ENCODE measurements around the gene CPSF7. TPM values are rescaled to one million over a fixed set of nuclear protein-coding genes. Genes with fewer than 3 reads are reported as not detected.

Gene CPSF7
- polyA plus RNA-seq, 1 of the 3 experiments (the other 2 are of a cell fraction), result 44.0 TPM

GRCh38 chr11:61380884-61381283 is 48.9 kb downstream of the CPSF7 start (continued):
- TF ChIP-seq MAX (IDR thresholded peaks at IDR 0.05; ENCODE audit: low read depth) (no peak), NRF1 (IDR thresholded peaks at IDR 0.05; ENCODE audit: low read depth, low read length) (no peak), GATA2 (CRISPR knock-in tag; IDR thresholded peaks at IDR 0.05) (no peak), MXI1 (IDR thresholded peaks at IDR 0.05; ENCODE audit: low read depth, low read length) (no peak)

GRCh38 chr11:61378713-61379313 is 51.0 kb downstream of the CPSF7 start:
- CTCF ChIA-PET, result no interaction called here
- no peaks in the 10 kb centered on the region for H3K9me2 ChIP-seq
- TF ChIP-seq JUND (IDR thresholded peaks at IDR 0.05) (peak; percentile 54), TCF12 (IDR thresholded peaks at IDR 0.05) (0 out of 2 replicates have a peak, but pooled peaks have one; percentile 18), FOSL2 (IDR thresholded peaks at IDR 0.05; ENCODE audit: borderline replicate concordance, low read depth) (peak; percentile 63), CHD2 (IDR thresholded peaks at IDR 0.05; ENCODE audit: low read length, partially characterized antibody) (no peak), MAX (IDR thresholded peaks at IDR 0.05; ENCODE audit: low read depth) (no peak)

GRCh38 chr11:61377461-61378160 is 52.2 kb downstream of the CPSF7 start:
- no peak overlapping the region for H3K27ac ChIP-seq (ENCODE audit: low read depth in 2 of 2, low read length in 1 of 2)
- H3K4me2 ChIP-seq, result no peak overlapping the region
- POLR2A ChIA-PET, result no interaction called here
- no peaks in the 10 kb centered on the region for H4K20me1 ChIP-seq (ENCODE audit: insufficient read depth)
- H3K9me2 ChIP-seq, result no peaks in the 10 kb centered on the region
- CTCF ChIA-PET, result interaction anchor here (1.1 to 1.9 kb wide), 3 partner anchors 11 to 41 kb away, joined by 3 to 8 read pairs (median 3); no protein-coding TSS in a partner anchor
- H3K4me1 ChIP-seq (ENCODE audit: control insufficient read depth in 1 of 2, insufficient read depth in 2 of 2, low read depth in 1 of 2, low read length in 1 of 2), result peaks cover 0 to 7% of the 10 kb centered on the region in 2 experiments; a peak in 1 of 4 replicates
- no peak overlapping the region for H2AFZ ChIP-seq (ENCODE audit: low read depth)
- no peaks in the 10 kb centered on the region for H3K27me3 ChIP-seq (ENCODE audit: insufficient read depth)
- no peak overlapping the region for H3K9ac ChIP-seq
- TF ChIP-seq RAD21 (IDR thresholded peaks at IDR 0.05; ENCODE audit: low read length) (no peak), REST (IDR thresholded peaks at IDR 0.05; ENCODE audit: low read depth, low read length) (no peak), GATA2 (CRISPR knock-in tag; IDR thresholded peaks at IDR 0.05) (no peak)
- peaks cover 3 to 36% of the 10 kb centered on the region in 2 experiments for H3K36me3 ChIP-seq (replicated peaks in 1 of 2; ENCODE audit: control insufficient read depth in 1 of 2, insufficient read depth in 2 of 2, low read length in 1 of 2)
- DNase-seq, result no peak
- H3F3A ChIP-seq (replicated peaks; ENCODE audit: insufficient read depth), result peaks cover 8% of the 10 kb centered on the region
- H3K9me3 ChIP-seq, result peaks cover 8% of the 10 kb centered on the region; the same call in 1 of the 2 replicates
- no peaks in the 10 kb centered on the region for H3K79me2 ChIP-seq (ENCODE audit: insufficient read depth)
- WGBS (ENCODE audit: low lambda C conversion rate), result 89% methylated on average over 6 of the region's 6 CpGs
- H3K4me3 ChIP-seq (ENCODE audit: low read depth in 2 of 2, low read length in 1 of 2), result no peak overlapping the region

More at GRCh38 chr11:61378713-61379313, 51.0 kb downstream of the CPSF7 start:
- Histone ChIP-seq H3K27ac (ENCODE audit: low read depth in 2 of 2, low read length in 1 of 2) (no peak overlapping the region; a peak in 1 of 4 replicates), H3K27me3 (ENCODE audit: insufficient read depth) (no peaks in the 10 kb centered on the region), H3F3A (replicated peaks; ENCODE audit: insufficient read depth) (no peaks in the 10 kb centered on the region), H3K79me2 (ENCODE audit: insufficient read depth) (no peaks in the 10 kb centered on the region), H3K36me3 (replicated peaks in 1 of 2; ENCODE audit: control insufficient read depth in 1 of 2, insufficient read depth in 2 of 2, low read length in 1 of 2) (peaks cover 0 to 29% of the 10 kb centered on the region in 2 experiments), H4K20me1 (ENCODE audit: insufficient read depth) (no peaks in the 10 kb centered on the region), H3K9me3 (no peaks in the 10 kb centered on the region), H3K4me1 (ENCODE audit: control insufficient read depth in 1 of 2, insufficient read depth in 2 of 2, low read depth in 1 of 2, low read length in 1 of 2) (peaks cover 0 to 7% of the 10 kb centered on the region in 2 experiments; a peak in 1 of 4 replicates), H3K4me3 (ENCODE audit: low read depth in 2 of 2, low read length in 1 of 2) (no peak overlapping the region), H2AFZ (ENCODE audit: low read depth) (no peak overlapping the region), H3K4me2 (no peak overlapping the region), H3K9ac (no peak overlapping the region)
- 88% methylated on average over 5 of the region's 5 CpGs for WGBS (ENCODE audit: low lambda C conversion rate)
- POLR2A ChIA-PET, result interaction anchor here (0.9 kb wide), 1 partner anchor 31 kb away, joined by 4 read pairs; no protein-coding TSS in a partner anchor
- DNase-seq, result no peak
